HepG2 (cell line): Measurements from ENCODE around the gene MSI2. TPM values are rescaled to one million over a fixed set of nuclear protein-coding genes. Genes with fewer than 3 reads are reported as not detected.

ENCODE experiments used
- ATAC-seq: fragments of 200-7000 bp; cut with Tn5 transposase; 3 replicates; pipeline ENCODE4 v1.9.1; 2020; ENCODE audit warnings: mild to moderate bottlenecking, moderate library complexity
- BruUV-seq: library from RNA; stranded (reverse); fragments of 400-500 nt; replicated peaks from 2 replicates; lab custom pipeline; 2021; lab: Mats Ljungman, UMichigan
- CTCF ChIA-PET: fragments of 300-600 bp; formaldehyde crosslinking; extraction: SDS; loops from one replicate; lab custom pipeline; 2021; ENCODE audit warnings: low total read pairs, inconsistent platforms, low intra/inter-chr PET ratio; lab: Yijun Ruan, JAX
- POLR2A ChIA-PET: fragments of 350-600 bp; sonication (Branson Sonifier 250); formaldehyde crosslinking; loops from one replicate; lab custom pipeline; 2020; ENCODE audit warnings: antibody characterized with exemption, inconsistent platforms; lab: Yijun Ruan, JAX
- DNase-seq: peaks from one replicate; pipeline ENCODE4 v3.0.0-alpha.2; 2015; ENCODE audit warnings: low spot score
- FAIRE-seq: peaks from 3 replicates; lab custom pipeline; 2011; peaks lifted over from hg19 to GRCh38; lab: Jason Lieb, UNC
- H2AFZ ChIP-seq: one replicate; pipeline ENCODE4 v1.6.1; 2011; ENCODE audit warnings: low read length, inconsistent platforms
- H3K27ac ChIP-seq: fragments of 300-600 bp; 3 replicates; pipeline ENCODE4 v1.8.0; 2011; ENCODE audit warnings: mixed run types, mild to moderate bottlenecking, mixed read lengths, low read length, inconsistent platforms; ENCODE audit not compliant: insufficient read depth; ENCODE audit errors: extremely low read length
- H3K27me3 ChIP-seq, 2 experiments: fragments of 200-600 bp in 1 of 2; 2 replicates in 1 of 2; 3 replicates in 1 of 2; pipeline versions ENCODE4 v1.6.0 to v1.8.0; 2011; ENCODE audit warnings: low read length in 2 of 2, mild to moderate bottlenecking in 2 of 2, moderate library complexity in 2 of 2, inconsistent platforms in 1 of 2; ENCODE audit not compliant: insufficient read depth in 2 of 2, control insufficient read depth in 1 of 2
- H3K36me3 ChIP-seq, 2 experiments: fragments of 200-600 bp in 1 of 2; replicated peaks in 1 of 2; 2 replicates in 1 of 2; 3 replicates in 1 of 2; pipeline versions ENCODE4 v1.5.1 to v1.8.0; 2011; ENCODE audit warnings: low read length in 2 of 2, inconsistent platforms in 1 of 2; ENCODE audit not compliant: insufficient read depth in 2 of 2, control insufficient read depth in 1 of 2
- H3K4me1 ChIP-seq: 2 replicates; pipeline ENCODE4 v1.5.1; 2012; ENCODE audit warnings: low read length, inconsistent platforms; ENCODE audit not compliant: insufficient read depth
- H3K4me2 ChIP-seq: 2 replicates; pipeline ENCODE4 v1.6.0; 2011; ENCODE audit warnings: low read depth, low read length, inconsistent platforms
- H3K4me3 ChIP-seq, 3 experiments: fragments of 200-600 bp in 1 of 3; sonication (generic), shearing (Covaris generic) in 1 of 3; replicated peaks in 1 of 3; 2 replicates each; pipeline ENCODE4 v1.5.1; 2011 to 2016; ENCODE audit warnings: low read length in 3 of 3, inconsistent platforms in 2 of 3, low read depth in 2 of 3, mild to moderate bottlenecking in 2 of 3, control low read depth in 1 of 3, mixed read lengths in 1 of 3; ENCODE audit not compliant: insufficient read depth in 1 of 3
- H3K79me2 ChIP-seq: one replicate; pipeline ENCODE4 v1.6.1; 2011; ENCODE audit warnings: low read length, inconsistent platforms; ENCODE audit not compliant: insufficient read depth
- H3K9ac ChIP-seq: 2 replicates; pipeline ENCODE4 v1.6.0; 2011; ENCODE audit warnings: mild to moderate bottlenecking, low read depth, low read length, inconsistent platforms; ENCODE audit not compliant: insufficient read depth
- H3K9me3 ChIP-seq: 2 replicates; pipeline ENCODE4 v1.5.1; 2012; ENCODE audit warnings: mild to moderate bottlenecking, low read length
- H4K20me1 ChIP-seq: 2 replicates; pipeline ENCODE4 v1.6.0; 2011; ENCODE audit warnings: inconsistent platforms, mild to moderate bottlenecking, low read length, moderate library complexity; ENCODE audit not compliant: insufficient read depth
- HNRNPLL ChIP-seq: fragments of 200-400 bp; formaldehyde crosslinking; IDR thresholded peaks from 2 replicates; pipeline ENCODE4 v1.6.1; 2017; ENCODE audit warnings: mild to moderate bottlenecking, low read depth, low read length; ENCODE audit not compliant: poor library complexity, severe bottlenecking
- MLLT10 ChIP-seq: sonication (generic); formaldehyde crosslinking; IDR thresholded peaks from 2 replicates; pipeline ENCODE4 v1.4.0; 2020; ENCODE audit warnings: missing genetic modification reagents
- PATZ1 ChIP-seq: sonication (generic); formaldehyde crosslinking; IDR thresholded peaks from 2 replicates; pipeline ENCODE4 v1.4.0; 2020; ENCODE audit warnings: missing genetic modification reagents
- SAP130 ChIP-seq: IDR thresholded peaks from 2 replicates; pipeline ENCODE4 v1.6.1; 2016; ENCODE audit warnings: low read depth
- THYN1 ChIP-seq: sonication (generic); formaldehyde crosslinking; IDR thresholded peaks from 2 replicates; pipeline ENCODE4 v1.8.1; 2023; ENCODE audit warnings: low read depth, mild to moderate bottlenecking, moderate library complexity, missing genetic modification reagents, borderline replicate concordance
- ZBTB33 ChIP-seq: sonication (generic); formaldehyde crosslinking; IDR thresholded peaks from 2 replicates; pipeline ENCODE4 v1.4.0; 2020; ENCODE audit warnings: missing genetic modification reagents
- ZFYVE20 ChIP-seq: sonication (generic); formaldehyde crosslinking; IDR thresholded peaks from 2 replicates; pipeline ENCODE4 v1.8.0; 2023; ENCODE audit warnings: low read depth, mild to moderate bottlenecking, moderate library complexity, missing genetic modification reagents, borderline replicate concordance
- ZNF329 ChIP-seq: sonication (generic); formaldehyde crosslinking; IDR thresholded peaks from 2 replicates; pipeline ENCODE4 v1.9.0; 2021; ENCODE audit warnings: low read depth, mild to moderate bottlenecking, missing genetic modification reagents
- ZNF44 ChIP-seq: sonication (generic); formaldehyde crosslinking; IDR thresholded peaks from 2 replicates; pipeline ENCODE4 v1.5.1; 2020; ENCODE audit warnings: mild to moderate bottlenecking, missing genetic modification reagents
- ZNF768 ChIP-seq: sonication (generic); formaldehyde crosslinking; IDR thresholded peaks from 2 replicates; pipeline ENCODE4 v1.4.0; 2020; ENCODE audit warnings: missing genetic modification reagents
- WGBS: methylation state at CpG from one replicate; pipeline ENCODE4 v1.1.6; 2017; ENCODE audit warnings: low lambda C conversion rate; 5-methylcytosine and 5-hydroxymethylcytosine counted together
- in situ Hi-C: cut with HindIII; loops from 2 replicates; pipeline ENCODE4 v1.10.0; 2017; ENCODE audit warnings: low pct_unique_long_range_greater_than_20kb; ENCODE audit not compliant: extremely low pct_ligation_motif_present
- intact Hi-C: fragments of 100-400 bp; cut with micrococcal nuclease; formaldehyde crosslinking; loops from one replicate; pipeline ENCODE4 v1.10.0; 2022; ENCODE audit not compliant: unreplicated experiment
- polyA plus RNA-seq, 8 experiments: library from polyadenylated mRNA; depleted of rRNA in 3 of 8; stranded (reverse) in 7 of 8; unstranded in 1 of 8; fragments of >200 nt; fragmentation: Illumina TruSeq in 4 of 8; extraction: Trizol in 4 of 8; gene quantifications; 2 replicates each; pipeline versions ENCODE4 v1.2.1 to v1.2.3, GENCODE V29; 2011 to 2016; ENCODE audit warnings: low read depth in 4 of 8, missing spikeins in 1 of 8, mixed read lengths in 1 of 8; ENCODE audit not compliant: insufficient read depth in 1 of 8
- total RNA-seq, 5 experiments: library from RNA; depleted of rRNA; stranded (reverse); fragments of >200 nt; fragmentation: Illumina TruSeq; extraction: Trizol; gene quantifications; 2 replicates each; pipeline ENCODE4 v1.2.3, GENCODE V29; 2016; ENCODE audit warnings: low read depth in 1 of 5
- TF ChIP-seq, protein P1 (sequence below): sonication (generic); formaldehyde crosslinking; IDR thresholded peaks from 2 replicates; pipeline ENCODE4 v1.5.0; 2020; ENCODE audit warnings: missing genetic modification reagents, mild to moderate bottlenecking, borderline replicate concordance
- TF ChIP-seq, protein P2 (sequence below): fragments of 450-650 bp; IDR thresholded peaks from 2 replicates; pipeline ENCODE4 v1.6.1; 2017; ENCODE audit warnings: mild to moderate bottlenecking

MSI2 gene
- total and polyA plus RNA-seq, 2 of the 13 experiments (the other 11 are each of a cell fraction or from before 2014, with no cell fraction given), result 77.5 to 78.4 TPM

GRCh38 chr17:57311281-57312216 is 55.2 kb downstream of the MSI2 start (continued):
- TF ChIP-seq ZNF329 (CRISPR knock-in tag) (no peak), ZNF768 (no peak), ZBTB33 (0 out of 2 replicates have a peak, but pooled peaks have one; percentile 37), THYN1 (CRISPR knock-in tag) (no peak)
- TF ChIP-seq, protein P1, sequence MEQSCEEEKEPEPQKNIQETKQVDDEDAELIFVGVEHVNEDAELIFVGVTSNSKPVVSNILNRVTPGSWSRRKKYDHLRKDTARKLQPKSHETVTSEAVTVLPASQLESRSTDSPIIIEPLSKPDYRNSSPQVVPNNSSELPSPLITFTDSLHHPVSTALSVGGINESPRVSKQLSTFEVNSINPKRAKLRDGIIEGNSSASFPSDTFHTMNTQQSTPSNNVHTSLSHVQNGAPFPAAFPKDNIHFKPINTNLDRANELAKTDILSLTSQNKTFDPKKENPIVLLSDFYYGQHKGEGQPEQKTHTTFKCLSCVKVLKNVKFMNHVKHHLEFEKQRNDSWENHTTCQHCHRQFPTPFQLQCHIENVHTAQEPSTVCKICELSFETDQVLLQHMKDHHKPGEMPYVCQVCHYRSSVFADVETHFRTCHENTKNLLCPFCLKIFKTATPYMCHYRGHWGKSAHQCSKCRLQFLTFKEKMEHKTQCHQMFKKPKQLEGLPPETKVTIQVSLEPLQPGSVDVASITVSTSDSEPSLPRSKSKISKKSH (CRISPR knock-in tag), result no peak

- WGBS, result 58% methylated on average over 2 of the region's 2 CpGs
Observed at GRCh38 chr17:57312242-57312641, 55.9 kb downstream of the MSI2 start.

More at GRCh38 chr17:57312242-57312641, 55.9 kb downstream of the MSI2 start:
- in situ Hi-C loops (no loop called here), intact Hi-C loops (no loop called here)
- CTCF ChIA-PET, result no interaction called here
- H3K9ac ChIP-seq, result no peak overlapping the region
- no TSS peak for BruUV-seq
- DNase-seq (no peak), ATAC-seq (0 out of 3 replicates have a peak, but pooled peaks have one; percentile 19), FAIRE-seq (peak; percentile 4)
- H3K4me1 ChIP-seq, result peaks cover 33% of the 10 kb centered on the region
- H2AFZ ChIP-seq, result no peak overlapping the region
- no peak overlapping the region for H3K4me2 ChIP-seq
- H3K79me2 ChIP-seq, result peaks cover 35% of the 10 kb centered on the region
- H3K9me3 ChIP-seq, result no peaks in the 10 kb centered on the region
- H3K27me3 ChIP-seq, result no peaks in the 10 kb centered on the region
- TF ChIP-seq, protein P2, sequence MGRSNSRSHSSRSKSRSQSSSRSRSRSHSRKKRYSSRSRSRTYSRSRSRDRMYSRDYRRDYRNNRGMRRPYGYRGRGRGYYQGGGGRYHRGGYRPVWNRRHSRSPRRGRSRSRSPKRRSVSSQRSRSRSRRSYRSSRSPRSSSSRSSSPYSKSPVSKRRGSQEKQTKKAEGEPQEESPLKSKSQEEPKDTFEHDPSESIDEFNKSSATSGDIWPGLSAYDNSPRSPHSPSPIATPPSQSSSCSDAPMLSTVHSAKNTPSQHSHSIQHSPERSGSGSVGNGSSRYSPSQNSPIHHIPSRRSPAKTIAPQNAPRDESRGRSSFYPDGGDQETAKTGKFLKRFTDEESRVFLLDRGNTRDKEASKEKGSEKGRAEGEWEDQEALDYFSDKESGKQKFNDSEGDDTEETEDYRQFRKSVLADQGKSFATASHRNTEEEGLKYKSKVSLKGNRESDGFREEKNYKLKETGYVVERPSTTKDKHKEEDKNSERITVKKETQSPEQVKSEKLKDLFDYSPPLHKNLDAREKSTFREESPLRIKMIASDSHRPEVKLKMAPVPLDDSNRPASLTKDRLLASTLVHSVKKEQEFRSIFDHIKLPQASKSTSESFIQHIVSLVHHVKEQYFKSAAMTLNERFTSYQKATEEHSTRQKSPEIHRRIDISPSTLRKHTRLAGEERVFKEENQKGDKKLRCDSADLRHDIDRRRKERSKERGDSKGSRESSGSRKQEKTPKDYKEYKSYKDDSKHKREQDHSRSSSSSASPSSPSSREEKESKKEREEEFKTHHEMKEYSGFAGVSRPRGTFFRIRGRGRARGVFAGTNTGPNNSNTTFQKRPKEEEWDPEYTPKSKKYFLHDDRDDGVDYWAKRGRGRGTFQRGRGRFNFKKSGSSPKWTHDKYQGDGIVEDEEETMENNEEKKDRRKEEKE, result no peak
- TF ChIP-seq ZNF44 (CRISPR knock-in tag), result no peak
- no peak for TF ChIP-seq SAP130 (CRISPR knock-in tag)
- TF ChIP-seq HNRNPLL, result no peak
- TF ChIP-seq PATZ1 (CRISPR knock-in tag), result no peak
- TF ChIP-seq ZFYVE20 (CRISPR knock-in tag), result no peak
- TF ChIP-seq MLLT10 (CRISPR knock-in tag), result no peak
- POLR2A ChIA-PET, result no interaction called here
- peaks cover 13% of the 10 kb centered on the region; the same call in 1 of the 2 replicates for H4K20me1 ChIP-seq
- peaks cover 25 to 55% of the 10 kb centered on the region in 2 experiments for H3K36me3 ChIP-seq
- no peak overlapping the region for H3K27ac ChIP-seq
- no peak overlapping the region for H3K4me3 ChIP-seq
